Spleen (tissue), 11 donors: Measurements from ENCODE around the gene WDR90. TPM values are rescaled to one million over a fixed set of nuclear protein-coding genes. Genes with fewer than 3 reads are reported as not detected.
A peak's percentile ranks its signal among the peaks of the same experiment; 100 is the strongest.

Source experiments
- DNase-seq: peaks from one replicate; pipeline ENCODE4 v3.0.0-alpha.2; 2020
- H3K27ac ChIP-seq, 8 donors: fragments of 200-600 bp; sonication (generic) in 7 of 8; 1 replicate in 4 of 8; 2 replicates in 4 of 8; pipeline versions ENCODE4 v1.5.0 to v1.8.0; 2016 to 2021; ENCODE audit warnings: inconsistent platforms in 4 of 8, mild to moderate bottlenecking in 4 of 8, moderate library complexity in 1 of 8
- H3K27me3 ChIP-seq, 7 donors: fragments of 200-600 bp; sonication (generic) in 6 of 7; replicated peaks in 1 of 7; 1 replicate in 4 of 7; 2 replicates in 3 of 7; pipeline versions ENCODE4 v1.5.0 to v1.8.0; 2016 to 2021; ENCODE audit warnings: inconsistent platforms in 3 of 7, mild to moderate bottlenecking in 1 of 7
- H3K36me3 ChIP-seq, 6 donors: fragments of 200-600 bp; sonication (generic) in 5 of 6; 1 replicate in 4 of 6; 2 replicates in 2 of 6; pipeline versions ENCODE4 v1.5.0 to v1.8.0; 2016 to 2021; ENCODE audit warnings: inconsistent platforms in 2 of 6
- H3K4me1 ChIP-seq, 6 donors: fragments of 200-600 bp; sonication (generic) in 5 of 6; 1 replicate in 3 of 6; 2 replicates in 3 of 6; pipeline versions ENCODE4 v1.5.0 to v1.8.0; 2016 to 2021; ENCODE audit warnings: inconsistent platforms in 3 of 6
- H3K4me3 ChIP-seq, 8 donors: fragments of 200-600 bp; sonication (generic) in 7 of 8; 1 replicate in 4 of 8; 2 replicates in 4 of 8; pipeline versions ENCODE4 v1.5.0 to v1.8.0; 2016 to 2021; ENCODE audit warnings: inconsistent platforms in 4 of 8, mild to moderate bottlenecking in 4 of 8, moderate library complexity in 2 of 8
- H3K9me3 ChIP-seq, 8 donors: fragments of 200-600 bp; sonication (generic) in 7 of 8; 1 replicate in 4 of 8; 2 replicates in 4 of 8; pipeline versions ENCODE4 v1.5.0 to v1.8.0; 2016 to 2021; ENCODE audit warnings: inconsistent platforms in 4 of 8
- POLR2A ChIP-seq, 3 donors: fragments of 450-650 bp; IDR thresholded peaks; one replicate each; pipeline ENCODE4 v1.5.1; 2017; ENCODE audit warnings: antibody characterized with exemption in 3 of 3, mild to moderate bottlenecking in 1 of 3
- POLR2AphosphoS5 ChIP-seq, 3 donors: sonication (generic); formaldehyde crosslinking; IDR thresholded peaks; one replicate each; pipeline ENCODE4 v1.5.1; 2017; ENCODE audit warnings: antibody characterized with exemption in 3 of 3
- WGBS, 5 donors: extraction: QIAGEN DNeasy Blood & Tissue Kit in 3 of 5; methylation state at CpG; one replicate each; pipeline versions ENCODE4 v1.1.5 to v1.1.7; 2013 to 2018; 5-methylcytosine and 5-hydroxymethylcytosine counted together
- intact Hi-C: fragments of 100-400 bp; cut with DNase I; formaldehyde crosslinking; loops from one replicate; pipeline ENCODE4 v1.15.0; 2023; ENCODE audit warnings: low total_unique reads
- polyA plus RNA-seq, 3 donors: library from polyadenylated mRNA; stranded (reverse); fragments of 200-250 nt; gene quantifications; one replicate each; pipeline ENCODE4 v1.2.1, GENCODE V29; 2013
- total RNA-seq, 7 donors: library from RNA; depleted of rRNA in 3 of 7; stranded (reverse); fragments of >200 nt in 3 of 7; fragmentation: NEBNext Ultra II Directional in 4 of 7; extraction: Animal tissue kit (Norgen Biotek cat#: 25700) in 4 of 7; gene quantifications; one replicate each; pipeline versions ENCODE4 v1.1.0 to v1.2.1, GENCODE V29; 2016 to 2021
- TF ChIP-seq, protein P1 (sequence below), 11 experiments: fragments of 200-600 bp in 7 of 11; fragments of 450-650 bp in 4 of 11; sonication (generic) in 4 of 11; IDR thresholded peaks in 8 of 11; conservative IDR thresholded peaks in 3 of 11; 1 replicate in 7 of 11; 2 replicates in 4 of 11; pipeline versions ENCODE4 v1.4.0 to v1.8.0; 2016 to 2021; ENCODE audit warnings: antibody characterized with exemption in 11 of 11, inconsistent platforms in 4 of 11, mild to moderate bottlenecking in 1 of 11
- donor health status: healthy with polysubstance abuse.
- donor health status: DM: no; HTN: no; CAD: no; lungs with moderate emphysema.
- donor health status: DM: no; HTN: no; CAD: no.
- donor health status: Bipolar disorder and iron deficiency.
- donor health status: healthy.
- donor health status: DM: no; HTN: no; CAD: no.
- donor health status: DM: yes; HTN: yes; CAD: no.

Gene WDR90
- total and polyA plus RNA-seq, 10 donors: 7.9 to 30.2 (median 19.4) TPM

GRCh38 chr16:693364-693763, 44.2 kb downstream of the WDR90 start:
- peaks cover 25 to 58% (median 49%) of the 10 kb centered on the region in 6 donors for H3K4me1 ChIP-seq
- H3K36me3 ChIP-seq: no peaks in the 10 kb centered on the region
- H3K27me3 ChIP-seq: peaks cover 0 to 69% (median 39%) of the 10 kb centered on the region in 7 donors
- intact Hi-C loops: no loop called here
- no peak overlapping the region for H3K27ac ChIP-seq
- DNase-seq: no peak
- H3K4me3 ChIP-seq: peak overlapping the region in 1 of 8 donors; percentile 72
- 43 to 67% (median 53%) methylated on average over 9 to 22 of the region's 22 CpGs for WGBS, 5 donors
- no peaks in the 10 kb centered on the region for H3K9me3 ChIP-seq
- TF ChIP-seq POLR2AphosphoS5 (IDR thresholded peaks at IDR 0.05): peak in 1 of 3 donors; percentile 19
- TF ChIP-seq, protein P1, sequence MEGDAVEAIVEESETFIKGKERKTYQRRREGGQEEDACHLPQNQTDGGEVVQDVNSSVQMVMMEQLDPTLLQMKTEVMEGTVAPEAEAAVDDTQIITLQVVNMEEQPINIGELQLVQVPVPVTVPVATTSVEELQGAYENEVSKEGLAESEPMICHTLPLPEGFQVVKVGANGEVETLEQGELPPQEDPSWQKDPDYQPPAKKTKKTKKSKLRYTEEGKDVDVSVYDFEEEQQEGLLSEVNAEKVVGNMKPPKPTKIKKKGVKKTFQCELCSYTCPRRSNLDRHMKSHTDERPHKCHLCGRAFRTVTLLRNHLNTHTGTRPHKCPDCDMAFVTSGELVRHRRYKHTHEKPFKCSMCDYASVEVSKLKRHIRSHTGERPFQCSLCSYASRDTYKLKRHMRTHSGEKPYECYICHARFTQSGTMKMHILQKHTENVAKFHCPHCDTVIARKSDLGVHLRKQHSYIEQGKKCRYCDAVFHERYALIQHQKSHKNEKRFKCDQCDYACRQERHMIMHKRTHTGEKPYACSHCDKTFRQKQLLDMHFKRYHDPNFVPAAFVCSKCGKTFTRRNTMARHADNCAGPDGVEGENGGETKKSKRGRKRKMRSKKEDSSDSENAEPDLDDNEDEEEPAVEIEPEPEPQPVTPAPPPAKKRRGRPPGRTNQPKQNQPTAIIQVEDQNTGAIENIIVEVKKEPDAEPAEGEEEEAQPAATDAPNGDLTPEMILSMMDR (IDR thresholded peaks at IDR 0.05 in 8 of 11, conservative IDR thresholded peaks at IDR 0.05 in 3 of 11): no peak

DNA sequence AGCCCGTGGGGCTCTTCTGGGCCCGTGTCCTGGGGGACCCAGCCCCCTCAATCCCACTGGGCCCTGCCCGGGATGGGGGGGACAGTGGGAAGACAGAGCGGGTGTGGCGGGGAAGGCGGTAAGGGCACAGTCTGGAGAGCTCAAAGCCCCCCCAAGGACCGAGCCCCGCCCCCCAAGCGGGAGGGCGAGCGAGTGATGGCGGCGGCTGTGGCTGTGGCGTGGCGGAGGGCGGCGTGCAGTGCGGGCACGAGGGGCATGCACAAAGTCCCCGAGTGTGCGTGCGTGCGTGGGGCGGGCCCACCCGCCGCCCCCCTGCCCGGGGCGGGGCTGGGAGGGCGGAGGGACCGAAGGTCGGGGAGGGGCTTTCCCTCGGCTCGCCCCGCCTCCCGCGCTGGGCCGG, 44.6 kb downstream of the WDR90 start:
- WGBS, 5 donors: 3 to 24% (median 13%) methylated on average over 17 to 37 of the region's 37 CpGs; no CpG with 5 or more reads in 1 of the 5 donors
- Histone ChIP-seq H3K27me3 (peaks cover 0 to 73% (median 39%) of the 10 kb centered on the region in 7 donors), H3K27ac (peak overlapping the region in 1 of 8 donors; percentile 11), H3K9me3 (no peaks in the 10 kb centered on the region), H3K36me3 (no peaks in the 10 kb centered on the region), H3K4me1 (peaks cover 25 to 54% (median 45%) of the 10 kb centered on the region in 6 donors), H3K4me3 (peak overlapping the region in 4 of 8 donors; percentile 40 to 72 (median 46))
- no peak for DNase-seq
- intact Hi-C loops: no loop called here
- peak in 1 of 3 donors; percentile 1 for TF ChIP-seq POLR2AphosphoS5 (IDR thresholded peaks at IDR 0.05)
- TF ChIP-seq POLR2A (IDR thresholded peaks at IDR 0.05): no peak

DNA sequence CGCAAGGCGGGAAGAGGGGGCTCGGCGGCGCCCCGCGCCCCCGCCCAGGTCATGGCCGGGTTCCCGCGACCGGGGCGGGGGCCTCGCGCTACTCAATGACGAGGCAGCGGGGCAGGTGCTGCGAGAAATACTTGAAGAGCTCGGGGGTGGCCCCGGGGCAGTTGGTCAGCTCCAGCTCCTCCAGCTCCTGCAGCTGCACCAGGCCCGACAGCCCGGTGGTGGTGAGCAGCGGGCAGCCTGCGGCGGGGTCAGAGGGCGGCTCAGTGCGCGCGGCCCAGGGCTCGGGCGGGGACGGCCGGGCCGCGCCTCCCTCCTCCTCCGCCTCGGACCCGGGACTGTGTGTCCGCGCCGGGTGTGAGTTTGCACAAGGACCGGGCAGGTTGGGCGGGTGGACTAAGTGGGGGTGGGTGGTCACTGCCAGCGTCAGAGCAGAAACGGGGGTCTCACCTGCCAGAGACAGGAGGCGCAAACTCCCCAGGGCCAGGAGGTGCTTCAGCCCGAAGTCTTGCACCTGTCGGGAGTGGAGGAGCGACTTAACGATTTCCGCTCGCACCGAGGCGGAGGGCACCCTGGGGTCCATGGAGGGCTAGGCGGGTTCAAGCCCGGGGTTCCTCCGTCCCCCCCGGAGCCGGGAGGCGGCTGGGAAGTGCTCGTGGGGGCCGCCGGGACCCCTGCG, 45.2 kb downstream of the WDR90 start:
- H3K27me3 ChIP-seq: peaks cover 0 to 78% (median 43%) of the 10 kb centered on the region in 7 donors
- intact Hi-C loops: no loop called here
- 2 to 11% (median 4%) methylated on average over 11 to 64 of the region's 64 CpGs for WGBS, 5 donors
- TF ChIP-seq POLR2A (IDR thresholded peaks at IDR 0.05) (no peak), POLR2AphosphoS5 (IDR thresholded peaks at IDR 0.05) (no peak)
- TF ChIP-seq, protein P1 (IDR thresholded peaks at IDR 0.05 in 8 of 11, conservative IDR thresholded peaks at IDR 0.05 in 3 of 11): no peak
- H3K36me3 ChIP-seq: no peaks in the 10 kb centered on the region
- no peak for DNase-seq
- peak overlapping the region in 2 of 8 donors; percentile 56 to 73 for H3K27ac ChIP-seq
- peak overlapping the region; percentile 6 to 72 (median 46) for H3K4me3 ChIP-seq
- H3K4me1 ChIP-seq: peaks cover 19 to 50% (median 39%) of the 10 kb centered on the region in 6 donors
- H3K9me3 ChIP-seq: no peaks in the 10 kb centered on the region

GRCh38 chr16:694863-695354, 45.7 kb downstream of the WDR90 start:
- peaks cover 0 to 84% (median 49%) of the 10 kb centered on the region in 7 donors for H3K27me3 ChIP-seq
- intact Hi-C loops: no loop called here
- TF ChIP-seq POLR2A (IDR thresholded peaks at IDR 0.05) (no peak), POLR2AphosphoS5 (IDR thresholded peaks at IDR 0.05) (no peak)
- TF ChIP-seq, protein P1 (IDR thresholded peaks at IDR 0.05 in 8 of 11, conservative IDR thresholded peaks at IDR 0.05 in 3 of 11): no peak

More at GRCh38 chr16:694863-695354, 45.7 kb downstream of the WDR90 start:
- Histone ChIP-seq H3K36me3 (no peaks in the 10 kb centered on the region), H3K4me1 (peaks cover 14 to 50% (median 34%) of the 10 kb centered on the region in 6 donors), H3K9me3 (no peaks in the 10 kb centered on the region), H3K27ac (peak overlapping the region in 2 of 8 donors; percentile 56 to 73), H3K4me3 (peak overlapping the region; percentile 6 to 72 (median 46))
- no peak for DNase-seq
- WGBS, 5 donors: 0 to 8% (median 3%) methylated on average over 12 to 37 of the region's 37 CpGs
